AG10803 (cell line): ENCODE data around the gene ARHGEF35.
A peak's percentile ranks its signal among the peaks of the same experiment; 100 is the strongest.
"Not testable (repeated sequence)": the region's sequence is repeated elsewhere in the genome, so short reads cannot be mapped to it uniquely, and the experiment has no call there.

Experiments used
- DNase-seq: peaks from one replicate; pipeline ENCODE4 v3.0.0; 2010; ENCODE audit warnings: low read depth
- H3K4me3 ChIP-seq: 2 replicates; pipeline ENCODE4 v1.5.1; 2011; ENCODE audit warnings: mild to moderate bottlenecking, low read length, control low read depth

ARHGEF35 gene

GRCh38 chr7:144195212-144195872 lies at the start of gene ARHGEF35:
ARHGEF35 (minus strand) TSS chr7:144195833; CDS start chr7:144188383, 7,450 bp downstream.
- not testable (repeated sequence) for DNase-seq, H3K4me3 ChIP-seq

GRCh38 chr7:144245372-144245771 lies 49.7 kb upstream of the ARHGEF35 start:
- DNase-seq, H3K4me3 ChIP-seq: not testable (repeated sequence)

GRCh38 chr7:144239365-144239764 lies 43.7 kb upstream of the ARHGEF35 start, which contains the start of gene OR2A42:
OR2A42 (minus strand) TSS chr7:144239605; CDS start chr7:144232843, 6,762 bp downstream.
- H3K4me3 ChIP-seq, DNase-seq: not testable (repeated sequence)

DNA sequence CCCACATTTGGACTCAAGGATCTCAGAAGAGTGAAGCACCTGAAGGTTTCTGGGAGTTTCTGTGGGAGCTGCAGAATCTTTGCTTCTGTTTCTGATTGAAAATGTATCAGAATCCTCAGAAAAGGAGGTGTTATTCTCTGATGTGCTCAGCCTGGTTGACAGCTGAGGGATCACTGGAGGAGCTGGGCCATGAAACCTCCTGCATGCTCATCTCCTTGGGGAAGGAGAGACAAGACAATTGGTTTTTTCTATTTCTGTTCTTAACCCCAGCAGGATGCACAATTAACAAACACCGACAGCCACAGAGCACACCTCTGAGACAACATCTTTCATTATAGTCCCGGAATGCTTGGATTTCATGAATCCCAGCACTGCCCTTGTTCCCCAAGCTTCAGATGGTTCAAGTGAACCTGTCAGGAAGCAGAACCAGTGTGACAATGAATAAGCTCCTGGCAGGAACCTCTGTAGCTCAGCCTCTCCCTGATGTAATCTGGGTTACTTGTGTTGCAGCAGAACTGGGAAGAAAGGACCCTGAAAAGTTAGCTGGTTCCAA lies 43.0 kb upstream of the ARHGEF35 start:
- not testable (repeated sequence) for H3K4me3 ChIP-seq, DNase-seq

- not testable (repeated sequence) for H3K4me3 ChIP-seq, DNase-seq
Observed at GRCh38 chr7:144233039-144233438, 37.4 kb upstream of the ARHGEF35 start.

DNA sequence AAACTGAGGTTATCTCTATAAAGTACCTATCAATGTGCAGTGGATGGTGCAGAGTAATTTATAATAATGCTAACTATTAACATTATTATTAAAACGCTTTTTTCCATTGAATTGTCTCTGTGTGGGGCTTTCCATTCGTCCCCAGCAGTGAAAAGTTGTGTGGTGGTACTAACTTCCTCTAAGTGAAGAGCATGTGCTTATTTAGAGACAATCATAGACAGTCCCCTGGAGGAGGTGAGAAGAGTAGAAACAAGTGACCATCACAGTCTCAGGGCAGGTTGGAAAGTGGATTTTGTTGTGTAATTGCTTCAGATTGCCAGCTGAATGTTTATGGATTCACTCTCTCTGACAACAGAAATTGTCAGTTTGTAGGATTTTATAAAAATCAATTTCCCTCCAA lies 35.4 kb upstream of the ARHGEF35 start:
- not testable (repeated sequence) for H3K4me3 ChIP-seq, DNase-seq

DNA sequence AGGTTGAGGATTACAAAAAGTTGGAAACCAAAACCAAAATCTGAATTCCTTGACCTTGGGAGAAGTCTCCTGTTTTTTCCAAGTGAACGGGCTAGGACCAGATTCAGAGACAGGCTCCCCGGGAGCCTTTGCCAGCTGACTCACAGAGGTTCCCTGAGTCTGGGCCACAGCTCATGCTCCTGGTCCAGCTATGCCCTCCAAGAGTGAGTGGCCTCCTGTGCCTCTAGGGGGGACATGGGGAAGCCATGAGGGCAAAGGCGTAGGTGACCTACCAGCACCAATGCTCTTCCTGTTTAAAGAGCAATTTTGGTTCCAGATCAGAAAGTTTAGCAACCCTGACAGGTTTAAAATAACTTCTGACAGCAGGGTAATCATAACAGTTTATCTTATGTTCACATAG lies 33.2 kb upstream of the ARHGEF35 start:
- not testable (repeated sequence) for DNase-seq, H3K4me3 ChIP-seq

DNA sequence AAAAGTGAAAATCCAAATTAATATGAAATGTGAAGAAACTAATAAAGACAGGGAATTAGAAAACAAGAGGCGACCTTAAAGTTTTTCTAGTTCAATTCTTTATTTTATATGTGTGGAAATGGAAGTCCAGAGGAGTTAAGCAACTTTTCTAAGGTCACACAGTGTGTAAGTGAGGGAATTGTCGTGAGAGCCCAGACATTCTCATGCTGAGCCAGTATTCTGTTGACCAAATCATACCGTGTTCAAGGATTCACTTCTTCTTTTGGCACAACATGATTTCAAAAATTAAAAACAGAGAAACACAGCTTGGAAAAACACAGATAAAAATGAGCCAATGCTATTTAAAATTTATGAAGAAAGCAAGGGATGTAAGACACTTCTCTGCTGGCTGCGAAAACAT lies 31.2 kb upstream of the ARHGEF35 start:
- H3K4me3 ChIP-seq: not testable (repeated sequence)
- DNase-seq: peak; percentile 1

DNA sequence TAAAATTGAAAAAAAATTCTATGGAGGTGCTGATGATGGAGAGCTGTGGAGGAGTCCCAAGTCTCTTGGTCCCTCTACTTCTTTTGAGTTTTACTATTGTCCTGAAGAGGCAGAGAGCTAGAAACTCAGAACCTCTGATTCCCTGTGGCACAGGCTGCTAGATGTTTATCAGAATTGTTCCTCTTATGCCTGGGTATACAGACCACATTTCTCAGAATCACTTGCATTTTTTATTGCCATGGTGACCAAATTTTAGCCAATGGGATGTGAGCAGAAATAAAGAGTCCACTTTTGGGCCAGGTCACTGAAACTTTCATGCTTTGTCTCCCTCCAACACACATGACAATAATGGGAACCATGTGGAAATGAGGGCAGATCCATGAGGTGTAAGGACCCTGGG lies 28.0 kb upstream of the ARHGEF35 start:
- H3K4me3 ChIP-seq, DNase-seq: not testable (repeated sequence)

DNA sequence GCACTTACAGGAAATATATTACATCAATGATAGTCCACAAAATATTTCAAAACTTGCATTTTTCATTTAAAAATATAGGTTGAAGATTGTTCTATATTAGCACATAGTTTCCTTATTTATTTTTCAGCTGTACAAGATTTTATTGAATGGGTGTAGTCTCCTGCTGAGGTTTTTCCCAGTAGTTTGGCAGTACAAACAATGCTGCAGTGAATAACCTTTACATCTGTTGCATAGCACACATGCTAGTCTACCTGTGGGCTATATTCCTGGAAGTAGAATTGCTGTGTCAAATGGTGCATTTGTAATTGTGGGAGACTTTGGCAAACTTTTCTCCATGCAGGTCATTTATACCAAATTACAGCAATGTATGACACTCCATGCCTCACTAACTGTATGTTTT lies 24.9 kb upstream of the ARHGEF35 start:
- not testable (repeated sequence) for DNase-seq, H3K4me3 ChIP-seq

DNA sequence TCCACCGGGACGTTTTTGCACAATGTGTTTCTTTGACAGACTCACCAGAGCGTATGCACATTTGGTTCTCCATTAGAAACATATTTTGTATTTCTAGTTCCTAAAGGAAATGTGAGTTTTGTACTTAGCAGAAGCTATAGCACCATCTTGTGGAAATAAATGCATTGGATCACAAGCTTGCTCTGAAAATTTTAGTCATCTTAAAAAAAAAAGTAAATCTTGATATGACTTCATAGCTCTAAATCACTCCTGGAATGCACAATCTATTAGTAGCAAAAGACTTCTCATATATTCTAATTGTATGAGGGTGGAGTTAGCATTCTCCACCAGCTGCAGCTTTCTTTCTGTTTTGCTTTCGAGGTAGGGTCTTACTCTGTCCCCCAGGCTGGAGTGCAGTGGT lies 23.5 kb upstream of the ARHGEF35 start:
- H3K4me3 ChIP-seq, DNase-seq: not testable (repeated sequence)

- not testable (repeated sequence) for H3K4me3 ChIP-seq, DNase-seq
Observed at GRCh38 chr7:144218581-144218980, 22.9 kb upstream of the ARHGEF35 start.

DNA sequence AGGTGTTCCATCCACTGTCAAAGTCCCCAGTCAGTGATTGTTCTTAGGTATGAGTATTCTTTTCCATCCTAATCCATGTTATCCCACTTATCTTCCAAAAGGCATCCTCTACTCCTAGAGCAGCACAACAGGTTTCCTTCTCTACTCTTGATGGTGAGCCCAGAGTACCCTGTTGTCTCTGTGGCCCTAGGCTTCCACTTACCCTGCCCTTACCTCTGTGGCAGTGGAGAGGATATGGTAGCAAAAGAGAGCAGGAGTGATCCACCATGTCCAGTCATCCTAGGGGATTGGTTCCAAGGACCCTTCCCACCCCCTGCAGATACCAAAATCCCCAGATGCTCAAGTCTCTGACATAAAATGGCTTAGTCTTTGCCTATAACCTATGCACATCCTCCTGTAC lies 21.6 kb upstream of the ARHGEF35 start:
- H3K4me3 ChIP-seq, DNase-seq: not testable (repeated sequence)

GRCh38 chr7:144205306-144205705 lies 9.7 kb upstream of the ARHGEF35 start:
- DNase-seq: not testable (repeated sequence)

DNA sequence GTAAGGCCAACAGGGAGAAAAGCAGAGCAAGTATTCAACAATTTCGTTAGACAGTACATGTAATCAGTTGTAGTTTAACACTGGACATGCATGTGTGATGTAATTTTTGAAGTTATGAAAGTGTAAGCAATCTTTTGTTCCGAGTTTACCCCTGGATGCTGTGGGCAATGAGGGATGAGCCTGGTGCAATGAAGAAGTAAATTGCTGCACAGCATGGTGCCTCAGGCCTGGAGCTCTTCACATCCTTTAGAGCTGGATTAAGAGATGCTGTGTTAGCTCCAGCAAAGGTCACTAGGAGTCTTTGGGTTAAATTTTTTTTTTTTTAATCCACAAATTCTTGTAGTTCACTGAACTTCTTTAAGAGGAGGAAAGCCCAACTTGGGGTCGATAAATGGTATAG lies 7.5 kb upstream of the ARHGEF35 start:
- H3K4me3 ChIP-seq: not testable (repeated sequence)

More at GRCh38 chr7:144205306-144205705, 9.7 kb upstream of the ARHGEF35 start:
- H3K4me3 ChIP-seq: not testable (repeated sequence)

DNA sequence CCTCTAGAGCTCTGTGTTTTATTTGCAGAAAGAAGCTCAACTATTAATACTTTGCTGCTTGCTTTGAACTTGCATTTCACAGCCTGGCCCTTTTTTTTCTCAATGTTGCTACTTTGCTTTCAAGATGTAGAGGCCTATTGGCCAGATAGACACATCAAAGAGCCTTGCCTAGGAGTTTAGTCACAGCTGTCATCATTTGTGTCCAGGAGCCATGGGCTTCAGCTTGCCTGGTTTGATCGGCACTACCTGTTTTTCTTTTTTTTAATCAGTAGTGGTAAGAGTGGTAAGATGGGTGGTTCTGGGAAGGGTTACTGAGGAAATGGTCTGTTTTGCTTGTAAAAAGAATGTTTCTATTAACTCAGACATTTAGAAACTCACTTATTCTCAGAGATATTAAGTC lies 6.3 kb upstream of the ARHGEF35 start:
- not testable (repeated sequence) for DNase-seq, H3K4me3 ChIP-seq

More for the DNA sequence above, 7.5 kb upstream of the ARHGEF35 start:
- not testable (repeated sequence) for DNase-seq

GRCh38 chr7:144198934-144199333 lies 3.3 kb upstream of the ARHGEF35 start:
- H3K4me3 ChIP-seq, DNase-seq: not testable (repeated sequence)

GRCh38 chr7:144194453-144194852 lies 1.2 kb downstream of the ARHGEF35 start:
- H3K4me3 ChIP-seq, DNase-seq: not testable (repeated sequence)

GRCh38 chr7:144193782-144194181 lies 1.9 kb downstream of the ARHGEF35 start:
- not testable (repeated sequence) for H3K4me3 ChIP-seq, DNase-seq

GRCh38 chr7:144188578-144189171 lies 7.0 kb downstream of the ARHGEF35 start:
- not testable (repeated sequence) for H3K4me3 ChIP-seq, DNase-seq

DNA sequence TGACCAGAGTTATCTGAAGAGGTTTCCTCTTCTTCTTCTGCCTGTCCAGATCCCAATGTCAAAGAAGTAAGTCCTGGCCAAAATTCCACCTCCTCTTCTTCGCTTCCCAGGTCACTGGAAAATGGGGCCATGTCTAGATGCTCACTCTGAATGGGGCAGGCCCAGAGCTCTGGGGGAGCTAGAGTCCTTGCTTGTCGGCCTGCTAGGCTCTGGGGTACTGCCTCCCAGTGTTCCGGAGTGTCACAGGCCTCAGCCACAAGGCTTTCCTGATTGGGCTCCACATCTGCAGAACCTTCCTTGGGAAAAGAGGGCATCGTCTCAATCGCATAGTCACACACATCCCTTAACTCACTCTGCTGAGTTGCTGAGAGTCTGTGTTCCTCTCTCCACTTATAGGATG lies 7.8 kb downstream of the ARHGEF35 start:
- DNase-seq, H3K4me3 ChIP-seq: not testable (repeated sequence)
